Activated naive CD8-positive, alpha-beta T cell treated with anti-CD3 and anti-CD28 coated beads, Interleukin-2, amount 50 U/mL, for 16 hours (primary cell): ENCODE measurements around the gene ZNF189.

Experiments used
- DNase-seq: peaks from one replicate; pipeline ENCODE4 v3.0.0-alpha.2; 2020; ENCODE audit warnings: low read depth, low spot score

Gene ZNF189

GRCh38 chr9:101418518-101419430, 20.1 kb downstream of the ZNF189 start:
- no peak for DNase-seq

DNA sequence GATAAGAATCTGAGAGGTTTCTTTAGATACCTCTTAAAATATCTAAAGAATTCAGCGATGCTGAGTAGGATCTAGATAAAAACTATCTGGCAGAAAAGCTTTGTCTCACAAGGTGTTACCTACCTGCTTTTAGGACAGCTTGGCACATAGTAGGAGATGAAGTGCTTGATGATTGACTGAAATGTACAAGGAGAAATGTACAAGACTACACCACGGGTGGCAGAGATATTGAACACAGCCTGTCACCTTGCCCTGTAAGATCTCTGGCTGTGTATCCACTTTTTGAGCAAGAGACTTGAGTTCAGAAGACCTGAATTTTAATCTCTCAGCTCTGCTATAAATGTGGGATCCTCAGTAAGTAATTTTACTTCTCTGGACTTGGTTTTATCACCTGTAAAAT, 21.2 kb downstream of the ZNF189 start:
- no peak for DNase-seq

DNA sequence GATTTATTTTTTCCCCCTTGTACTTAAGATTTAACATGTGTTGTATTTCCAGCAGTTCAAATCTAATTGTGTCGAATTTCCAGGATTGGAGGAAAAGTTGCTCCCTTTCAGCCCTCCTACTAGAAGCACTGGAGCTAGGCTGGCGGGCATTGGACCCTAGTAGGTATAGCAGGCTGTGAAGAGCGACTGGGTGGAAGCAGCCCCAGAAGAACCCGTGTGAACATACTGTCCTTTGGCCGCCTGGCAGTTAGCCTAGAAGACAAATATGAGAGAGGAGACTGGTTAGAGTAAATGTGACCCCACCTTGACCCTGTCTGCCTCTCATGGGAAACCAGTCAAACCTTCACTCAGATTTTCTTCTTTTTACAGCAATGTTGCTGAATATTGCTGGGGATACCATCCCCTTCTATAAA, 23.0 kb downstream of the ZNF189 start:
- no peak for DNase-seq

GRCh38 chr9:101427358-101427757, 28.7 kb downstream of the ZNF189 start:
- no peak for DNase-seq

- DNase-seq, result no peak
Measured at GRCh38 chr9:101427957-101428655, 29.5 kb downstream of the ZNF189 start.

GRCh38 chr9:101428909-101429308, 30.3 kb downstream of the ZNF189 start:
- DNase-seq, result no peak

DNA sequence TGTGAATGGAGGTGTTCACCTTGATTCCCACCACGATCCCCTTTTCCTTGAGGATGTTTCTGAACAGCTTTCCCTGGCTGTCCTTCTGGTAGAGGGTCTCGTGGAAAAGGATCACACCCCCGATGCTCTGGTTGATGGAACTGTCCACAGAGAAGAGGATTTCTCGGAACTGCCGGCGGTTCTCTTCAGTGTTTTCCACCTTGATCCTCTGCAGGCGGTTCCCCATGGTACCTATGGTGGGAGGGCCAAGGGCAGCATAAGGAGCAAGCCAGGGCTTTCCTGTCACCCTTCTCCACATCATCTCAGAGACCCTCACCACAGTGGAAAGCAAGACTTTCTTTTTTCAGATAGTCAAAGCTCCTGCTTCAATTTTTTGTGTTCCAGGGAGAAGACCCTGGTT, 31.1 kb downstream of the ZNF189 start:
- no peak for DNase-seq

GRCh38 chr9:101432171-101432570, 33.5 kb downstream of the ZNF189 start:
- no peak for DNase-seq

DNA sequence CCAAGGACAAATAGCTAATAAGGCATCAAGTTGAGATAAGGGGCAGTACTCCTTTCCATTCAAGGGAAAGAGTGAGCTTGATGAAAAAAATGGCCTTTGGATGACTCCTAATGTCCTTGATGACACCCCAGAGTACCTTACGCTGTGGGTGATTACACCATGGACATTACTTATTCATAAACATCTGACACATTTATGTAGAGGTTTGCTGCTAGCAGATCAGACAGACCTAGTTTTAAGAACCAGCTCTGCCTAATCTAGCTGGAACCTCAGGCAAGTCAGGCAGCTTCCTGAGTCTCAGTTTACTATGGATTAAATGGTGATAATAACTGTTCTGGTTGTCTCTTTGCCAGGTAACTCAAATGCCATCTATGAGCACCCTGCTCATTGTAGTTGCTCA, 34.1 kb downstream of the ZNF189 start:
- no peak for DNase-seq

DNA sequence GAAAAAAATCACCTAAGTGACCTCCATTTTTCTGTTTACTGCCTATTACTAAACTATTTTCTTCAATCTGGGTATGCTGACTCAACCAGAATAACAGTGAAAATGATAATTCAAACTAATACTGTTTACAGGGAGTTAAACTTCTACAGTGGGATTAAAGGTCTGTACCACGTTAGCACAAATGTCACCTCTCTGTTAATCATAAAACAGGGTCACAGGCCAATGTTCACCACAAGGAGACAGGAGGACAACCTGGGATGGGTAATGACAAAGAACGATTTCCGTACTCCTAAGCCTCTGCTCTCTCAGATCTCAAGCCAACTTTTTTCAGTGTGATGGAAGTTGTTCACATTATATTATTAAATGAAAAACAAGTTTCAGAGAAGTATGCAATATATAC, 34.6 kb downstream of the ZNF189 start:
- no peak for DNase-seq

- no peak for DNase-seq
Measured at GRCh38 chr9:101434998-101435397, 36.3 kb downstream of the ZNF189 start.

DNA sequence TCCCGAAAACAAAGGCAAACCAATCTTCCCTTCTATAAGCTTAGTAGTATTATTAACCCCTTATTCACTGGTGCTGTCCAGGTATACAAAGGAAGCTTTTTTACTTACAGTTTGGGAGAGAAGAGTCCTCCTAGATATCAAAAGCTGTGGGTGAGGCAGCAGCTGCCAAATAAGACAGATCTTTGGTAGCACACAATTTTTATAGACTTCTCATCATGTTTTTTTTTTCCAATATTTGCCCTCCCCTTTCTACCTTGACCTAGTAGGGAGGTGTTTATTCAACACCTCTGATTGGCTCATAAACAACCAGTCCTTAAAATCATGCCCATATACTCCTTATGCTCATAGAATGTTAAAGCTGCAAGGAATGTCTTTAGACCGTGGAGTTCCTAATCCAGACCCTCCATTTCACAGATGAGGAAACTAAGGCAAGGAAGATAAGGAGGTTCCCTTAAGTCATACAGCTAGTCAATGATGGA, 37.0 kb downstream of the ZNF189 start, which contains the start of gene ALDOB:
Gene ALDOB, minus strand, starts transcription at position 174 of the 479 bp plus-strand sequence. CDS start 4,887 bp downstream, outside the sequence.
- DNase-seq, result no peak

DNA sequence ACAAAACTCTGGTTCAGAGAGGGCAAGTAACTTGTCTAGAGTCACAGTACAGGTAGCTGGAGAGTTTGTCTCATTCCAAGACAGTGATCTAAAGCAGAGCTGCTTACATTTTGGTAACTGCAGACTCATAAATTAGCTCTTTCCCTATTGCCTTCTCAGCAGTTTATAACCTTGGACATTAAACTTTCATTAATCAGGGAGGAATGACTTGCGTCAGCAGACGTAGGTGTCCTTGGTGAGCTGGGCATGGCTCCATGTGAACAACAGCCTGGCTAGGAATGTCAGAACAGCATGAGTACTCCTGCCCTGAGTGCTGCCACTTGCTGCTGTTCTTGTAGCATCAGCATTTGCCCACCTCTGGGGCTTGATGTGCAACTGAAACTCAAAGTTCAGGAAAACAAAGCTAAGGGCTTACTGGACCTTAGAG, 39.2 kb downstream of the ZNF189 start:
- no peak for DNase-seq

DNA sequence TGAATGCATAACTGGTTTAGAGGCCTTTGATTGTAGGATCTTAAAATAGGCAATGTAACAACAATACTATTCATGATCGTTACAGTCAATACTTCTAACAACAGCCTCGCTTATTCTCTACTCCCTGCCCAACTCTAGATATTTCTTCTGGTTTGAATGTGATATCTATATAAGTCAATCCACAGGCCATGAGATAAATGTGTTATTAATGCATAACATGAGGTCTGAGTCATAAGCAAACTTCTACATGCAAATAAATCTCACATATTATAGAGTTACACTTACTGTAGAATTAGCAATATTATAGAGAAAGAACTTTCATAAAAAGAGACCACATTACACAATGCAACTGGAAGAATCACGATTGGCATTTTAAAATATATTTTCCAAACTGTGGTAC, 39.9 kb downstream of the ZNF189 start:
- no peak for DNase-seq

- no peak for DNase-seq
Measured at GRCh38 chr9:101440714-101441230, 42.1 kb downstream of the ZNF189 start.

DNA sequence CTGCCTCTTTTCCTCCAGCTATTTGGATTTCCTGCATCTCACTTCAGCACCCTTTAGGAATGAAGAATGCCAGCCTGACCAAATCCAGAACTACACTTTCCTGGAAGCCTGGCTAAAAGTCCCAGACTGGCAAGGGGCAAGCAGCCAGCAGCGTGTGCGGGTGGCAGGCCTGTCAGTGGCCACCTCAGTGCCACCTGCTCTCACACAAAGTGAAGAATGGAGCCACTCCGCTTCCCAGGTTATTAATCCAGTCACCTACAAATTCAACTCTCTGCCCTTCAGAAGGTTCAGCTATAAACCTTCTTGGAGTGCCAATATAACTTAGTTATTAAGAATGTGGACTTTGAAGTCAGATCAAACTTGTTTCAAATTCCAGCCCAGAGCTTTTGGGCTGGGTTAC, 43.7 kb downstream of the ZNF189 start:
- DNase-seq, result no peak

DNA sequence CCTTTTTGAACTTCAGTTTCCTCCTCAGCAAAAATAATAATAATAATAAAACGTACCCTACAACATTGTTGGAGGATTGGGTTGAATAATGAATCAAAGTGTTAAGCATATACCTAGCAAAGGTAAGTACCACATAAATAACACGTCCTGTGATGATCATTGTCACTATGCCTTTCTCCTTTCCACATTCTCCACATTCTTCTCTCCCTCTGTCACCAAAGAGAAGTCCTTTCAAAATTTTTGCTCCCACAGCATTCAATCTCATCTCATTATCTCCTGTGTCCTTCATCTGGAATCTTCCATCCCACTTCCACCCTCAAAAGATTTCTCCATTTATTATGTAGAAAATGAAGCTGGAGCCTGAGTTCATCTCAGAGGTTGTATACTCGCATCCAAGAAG, 44.1 kb downstream of the ZNF189 start:
- DNase-seq, result no peak

- no peak for DNase-seq
Measured at GRCh38 chr9:101443364-101443771, 44.7 kb downstream of the ZNF189 start.

DNA sequence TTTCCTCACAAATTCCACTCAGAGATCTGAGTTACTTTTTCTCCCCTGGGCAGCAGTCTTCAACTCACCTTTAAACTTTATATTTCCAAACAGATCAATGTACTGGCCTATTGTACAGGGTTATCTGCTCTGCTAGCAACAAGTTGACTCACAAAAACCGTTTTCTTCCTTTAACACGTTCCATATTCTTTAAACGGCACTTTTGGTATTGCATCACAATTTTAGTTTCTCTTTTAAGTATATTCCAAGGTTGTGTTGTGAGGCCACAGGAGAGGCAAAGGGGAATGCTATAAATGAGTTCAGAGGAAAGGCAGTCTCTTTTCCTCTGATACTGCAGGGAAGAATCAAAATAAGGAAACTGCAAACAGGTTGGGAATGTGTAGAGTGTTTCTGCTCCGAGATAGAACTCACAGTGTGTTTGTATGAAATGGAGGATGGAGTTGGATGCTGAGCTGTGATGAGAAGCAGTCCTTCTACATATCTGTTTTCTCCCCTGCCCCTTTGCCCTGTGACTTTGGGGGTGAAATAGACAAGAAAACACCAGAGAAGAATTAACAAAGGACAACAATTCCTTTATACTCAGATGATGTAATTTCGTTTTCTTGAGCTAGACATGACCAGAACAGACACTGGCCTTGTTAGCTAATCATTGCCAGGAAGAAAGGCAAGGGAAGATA, 46.8 kb downstream of the ZNF189 start:
- no peak for DNase-seq

GRCh38 chr9:101446732-101447131, 48.1 kb downstream of the ZNF189 start:
- DNase-seq, result no peak

DNA sequence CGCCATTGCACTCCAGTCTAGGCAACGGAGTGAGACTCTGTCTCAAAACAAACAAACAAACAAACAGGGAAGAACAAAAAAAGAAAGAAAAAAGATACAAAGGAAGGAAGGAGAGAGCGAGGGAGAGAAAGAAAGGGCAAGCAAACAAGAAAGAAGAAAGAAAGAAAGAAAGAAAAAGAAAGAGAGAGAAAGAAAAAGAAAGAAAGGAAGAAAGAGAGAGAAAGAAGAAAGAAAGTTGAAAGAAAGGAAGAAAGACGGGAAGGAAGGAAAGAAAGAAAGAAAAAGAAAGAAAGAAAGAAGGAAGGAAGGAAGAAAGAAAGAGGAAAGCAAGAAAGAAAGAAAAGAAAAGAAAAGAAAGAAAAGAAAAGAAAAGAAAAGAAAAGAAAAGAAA, 50.0 kb downstream of the ZNF189 start:
- no peak for DNase-seq
